GM18517 (cell line): Measurements from ENCODE around the gene HTR2C.
"Not testable (repeated sequence)": the region's sequence is repeated elsewhere in the genome, so short reads cannot be mapped to it uniquely, and the experiment has no call there.

Source experiments
- ATAC-seq: cut with Tn5 transposase; IDR thresholded peaks from one replicate; pipeline ENCODE4 v1.9.1; 2021; ENCODE audit warnings: mild to moderate bottlenecking, moderate library complexity; ENCODE audit not compliant: unreplicated experiment

HTR2C gene

GRCh38 chrX:114937090-114937489 is 353.2 kb downstream of the HTR2C start:
- not testable (repeated sequence) for ATAC-seq

- ATAC-seq, result no peak
These were observed 368.8 kb downstream of the HTR2C start for GRCh38 chrX:114952696-114953095.
